Kasumi-1 (cell line): ENCODE results near the gene B3GAT1.
"Not testable (repeated sequence)": the region's sequence is repeated elsewhere in the genome, so short reads cannot be mapped to it uniquely, and the experiment has no call there.

Experiments used
- DNase-seq, 2 experiments: peaks; one replicate each; lab custom pipeline; 2025; lab: John Stamatoyannopoulos, UW

B3GAT1 gene

GRCh38 chr11:134355136-134355535, 56.9 kb downstream of the B3GAT1 start:
- DNase-seq: no peak

GRCh38 chr11:134352111-134352510, 59.9 kb downstream of the B3GAT1 start:
- DNase-seq: no peak

- DNase-seq: no peak
Measured at GRCh38 chr11:134350381-134350780, 61.7 kb downstream of the B3GAT1 start.

GRCh38 chr11:134349802-134350355, 62.2 kb downstream of the B3GAT1 start:
- DNase-seq: no peak

GRCh38 chr11:134349109-134349801, 62.8 kb downstream of the B3GAT1 start:
- no peak for DNase-seq

- DNase-seq: no peak
Measured at GRCh38 chr11:134347441-134347840, 64.6 kb downstream of the B3GAT1 start.

GRCh38 chr11:134346976-134347350, 65.1 kb downstream of the B3GAT1 start:
- no peak for DNase-seq

- DNase-seq: no peak
Measured at GRCh38 chr11:134346101-134346975, 65.7 kb downstream of the B3GAT1 start.

GRCh38 chr11:134345237-134345550, 66.8 kb downstream of the B3GAT1 start:
- DNase-seq: no peak

GRCh38 chr11:134344497-134345236, 67.4 kb downstream of the B3GAT1 start:
- DNase-seq: not testable (repeated sequence)

GRCh38 chr11:134343646-134344045, 68.4 kb downstream of the B3GAT1 start:
- DNase-seq: no peak

- no peak for DNase-seq
Measured at GRCh38 chr11:134342572-134343340, 69.3 kb downstream of the B3GAT1 start.

GRCh38 chr11:134341805-134342571, 70.1 kb downstream of the B3GAT1 start:
- DNase-seq: no peak

GRCh38 chr11:134340354-134340964, 71.6 kb downstream of the B3GAT1 start:
- no peak for DNase-seq

GRCh38 chr11:134339756-134340155, 72.3 kb downstream of the B3GAT1 start:
- no peak for DNase-seq

- DNase-seq: no peak
Measured at GRCh38 chr11:134338654-134339053, 73.4 kb downstream of the B3GAT1 start.

GRCh38 chr11:134338068-134338467, 74.0 kb downstream of the B3GAT1 start:
- no peak for DNase-seq

GRCh38 chr11:134337051-134337450, 75.0 kb downstream of the B3GAT1 start:
- DNase-seq: no peak

- no peak for DNase-seq
Measured at GRCh38 chr11:134334796-134335571, 77.1 kb downstream of the B3GAT1 start.

- DNase-seq: no peak
Measured at GRCh38 chr11:134333946-134334345, 78.1 kb downstream of the B3GAT1 start.
